Fibroblast of the conjunctiva (primary cell): ENCODE results near the gene GSTO2.

ENCODE experiments used
- DNase-seq: peaks from one replicate; pipeline ENCODE4 v3.0.0-alpha.2; 2010; ENCODE audit warnings: low read depth

Gene GSTO2

GRCh38 chr10:104308439-104308903, 39.5 kb downstream of the GSTO2 start:
- DNase-seq: no peak

- DNase-seq: no peak
These were observed 41.3 kb downstream of the GSTO2 start for GRCh38 chr10:104309980-104310978.

GRCh38 chr10:104311184-104311720, 42.3 kb downstream of the GSTO2 start:
- DNase-seq: no peak

- DNase-seq: no peak
These were observed 45.9 kb downstream of the GSTO2 start for GRCh38 chr10:104314591-104315485.

GRCh38 chr10:104315486-104315921, 46.5 kb downstream of the GSTO2 start:
- DNase-seq: no peak

GRCh38 chr10:104316321-104317099, 47.5 kb downstream of the GSTO2 start:
- no peak for DNase-seq

- no peak for DNase-seq
These were observed 48.3 kb downstream of the GSTO2 start for GRCh38 chr10:104317269-104317710.

GRCh38 chr10:104317726-104318299, 48.8 kb downstream of the GSTO2 start:
- no peak for DNase-seq

GRCh38 chr10:104318326-104318725, 49.3 kb downstream of the GSTO2 start:
- DNase-seq: no peak

GRCh38 chr10:104318810-104319741, 50.1 kb downstream of the GSTO2 start:
- DNase-seq: no peak

- DNase-seq: no peak
These were observed 52.2 kb downstream of the GSTO2 start for GRCh38 chr10:104321226-104321625.

- DNase-seq: no peak
These were observed 52.9 kb downstream of the GSTO2 start for GRCh38 chr10:104321725-104322415.

GRCh38 chr10:104322416-104322782, 53.4 kb downstream of the GSTO2 start:
- no peak for DNase-seq

GRCh38 chr10:104323085-104323484, 54.1 kb downstream of the GSTO2 start:
- DNase-seq: no peak

GRCh38 chr10:104323760-104324201, 54.8 kb downstream of the GSTO2 start:
- no peak for DNase-seq

GRCh38 chr10:104324221-104324686, 55.3 kb downstream of the GSTO2 start:
- DNase-seq: no peak

- no peak for DNase-seq
These were observed 55.9 kb downstream of the GSTO2 start for GRCh38 chr10:104324931-104325330.

GRCh38 chr10:104325436-104326435, 56.8 kb downstream of the GSTO2 start:
- no peak for DNase-seq
